Amniotic stem cell (primary cell): Measurements from ENCODE around the gene SPOP.
"Not testable (repeated sequence)": the region's sequence is repeated elsewhere in the genome, so short reads cannot be mapped to it uniquely, and the experiment has no call there.

Source experiments
- DNase-seq: peaks from one replicate; lab custom pipeline; 2025; lab: John Stamatoyannopoulos, UW

The SPOP gene

DNA sequence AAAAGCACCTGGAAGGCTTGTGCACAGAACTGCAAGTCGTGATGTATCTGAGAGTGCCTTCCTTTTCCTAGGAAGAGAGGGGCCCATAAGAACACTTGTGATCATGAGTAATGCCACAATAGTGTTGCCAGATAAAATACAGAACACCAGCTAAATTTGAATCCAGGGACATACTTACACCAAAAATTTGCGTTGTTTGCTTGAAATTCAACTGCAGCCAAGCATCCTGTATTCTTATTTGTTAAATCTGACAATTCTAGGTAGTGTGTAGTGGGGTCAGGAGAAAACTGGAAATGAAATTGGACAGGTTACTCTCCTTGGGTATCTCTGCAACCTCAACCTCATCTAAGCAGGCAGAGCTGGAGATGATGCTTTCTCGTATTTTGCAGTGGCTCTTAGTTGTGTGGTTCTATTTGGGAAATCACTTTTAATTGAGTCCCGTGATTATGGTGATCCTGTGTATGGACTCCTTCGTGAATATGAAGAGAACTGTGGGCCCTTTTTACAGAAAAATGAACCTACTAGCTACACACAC, 17.9 kb upstream of the SPOP start:
- no peak for DNase-seq

DNA sequence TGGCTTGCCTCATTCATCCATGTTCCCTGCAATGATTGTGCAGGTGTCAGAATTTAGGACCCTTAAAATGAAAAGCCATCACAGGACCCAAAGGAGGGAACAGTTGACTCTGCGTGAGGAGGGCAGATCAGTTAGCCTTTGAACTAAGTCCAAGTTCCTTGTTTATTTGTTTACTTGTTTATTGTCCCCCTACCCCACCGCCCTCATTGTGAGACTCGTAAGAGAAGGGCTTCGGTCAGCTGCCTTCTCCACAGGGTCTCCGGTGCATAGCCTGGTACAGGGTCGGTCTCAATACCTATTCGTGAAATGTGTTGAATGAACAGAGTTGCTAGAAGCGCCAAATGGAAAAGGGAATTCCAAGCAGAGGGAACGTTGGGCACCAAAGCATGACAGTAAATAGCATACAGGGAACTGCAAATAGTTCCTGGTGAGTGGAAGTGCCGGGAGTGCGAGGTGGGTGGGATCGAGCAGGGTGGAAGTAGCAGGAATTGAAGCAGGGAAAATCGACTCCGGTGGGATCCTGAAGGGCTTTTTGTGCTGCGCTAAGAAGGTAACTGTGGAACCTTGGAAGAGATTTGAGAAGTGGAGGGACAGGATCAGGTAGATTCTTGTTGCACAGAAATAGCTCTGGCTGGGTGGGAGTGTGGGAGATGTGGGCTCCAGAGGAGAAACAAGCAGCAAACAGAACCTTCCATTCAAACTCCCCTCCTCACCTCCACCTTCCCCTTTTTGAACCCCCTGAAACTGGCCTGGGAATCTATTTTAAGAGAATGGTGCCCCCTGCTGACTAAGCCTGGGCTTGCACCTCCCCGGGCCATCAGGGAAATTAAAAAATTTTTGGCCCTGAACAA, 17.2 kb upstream of the SPOP start:
- no peak for DNase-seq

DNA sequence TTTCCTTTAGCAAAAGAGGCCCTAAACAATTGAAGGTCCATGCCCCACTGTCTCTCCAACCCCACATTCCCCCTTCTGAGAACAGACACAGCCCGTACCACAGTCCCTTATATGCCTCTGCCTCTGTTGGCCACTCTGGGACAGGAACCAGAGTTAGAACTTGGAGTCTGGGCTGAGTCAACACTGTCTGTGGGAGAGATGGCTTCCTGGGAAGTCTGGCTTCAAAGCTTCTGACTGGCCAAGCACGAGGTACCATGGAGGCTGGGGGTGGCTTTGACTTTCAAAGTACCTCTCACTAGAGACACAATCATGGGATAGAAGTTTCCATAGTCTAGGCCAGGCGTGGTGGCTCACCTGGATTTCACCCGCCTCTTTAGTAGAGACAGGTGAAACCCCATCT, 14.9 kb upstream of the SPOP start:
- no peak for DNase-seq

DNA sequence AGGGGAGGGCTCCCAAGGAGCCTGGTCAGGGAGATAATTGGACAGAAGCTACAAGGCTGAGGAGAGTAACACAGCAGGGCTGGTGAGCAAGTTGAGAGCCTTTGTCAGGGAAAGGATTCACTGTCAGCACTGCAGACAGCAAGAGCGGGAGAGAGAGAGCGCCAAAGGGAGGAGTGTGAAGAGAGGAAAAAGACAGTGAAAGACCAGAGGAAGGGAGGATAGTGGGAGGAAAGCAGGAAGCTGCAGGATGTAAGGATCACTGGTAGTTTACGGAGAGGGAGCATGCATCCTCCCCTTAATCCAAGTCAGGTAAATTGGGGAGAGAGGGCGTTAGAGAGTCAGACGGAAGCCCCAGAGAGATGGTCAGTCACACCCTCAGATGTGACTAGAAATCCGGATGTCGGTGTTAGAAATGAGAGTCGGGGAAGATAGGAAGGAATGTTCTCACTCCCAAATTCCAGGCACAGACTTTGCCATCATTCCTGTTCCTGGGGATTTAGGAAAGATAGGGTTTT, 13.8 kb upstream of the SPOP start:
- DNase-seq, result no peak

DNA sequence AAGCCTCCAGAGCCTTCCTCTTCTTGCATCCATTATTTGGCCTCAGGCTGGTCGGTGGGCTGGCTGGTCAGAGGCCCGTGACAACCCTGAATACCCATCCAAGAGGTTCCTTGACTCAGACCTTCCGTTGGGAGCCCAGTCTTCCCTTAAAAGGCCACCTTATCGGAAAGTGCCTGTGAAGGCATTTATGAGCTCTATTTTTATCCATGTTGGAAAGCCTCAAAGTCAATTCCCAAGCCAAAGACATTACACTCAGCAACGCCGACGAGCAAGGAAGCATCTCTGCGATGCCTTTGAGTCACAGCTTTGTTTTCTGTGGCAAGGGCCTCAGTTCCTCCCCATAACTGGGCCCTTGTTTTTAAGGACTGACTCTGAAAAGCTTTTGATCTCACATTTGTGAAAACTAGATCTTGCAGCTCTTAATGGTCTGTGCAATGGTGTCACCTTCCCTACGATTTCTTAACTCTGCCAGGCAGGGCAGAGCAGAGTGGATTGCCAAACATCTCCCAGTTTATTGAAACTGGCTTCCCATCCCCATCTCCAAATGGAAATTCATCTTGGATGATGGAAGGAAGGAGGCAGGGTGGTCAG, 13.3 kb upstream of the SPOP start:
- no peak for DNase-seq

DNA sequence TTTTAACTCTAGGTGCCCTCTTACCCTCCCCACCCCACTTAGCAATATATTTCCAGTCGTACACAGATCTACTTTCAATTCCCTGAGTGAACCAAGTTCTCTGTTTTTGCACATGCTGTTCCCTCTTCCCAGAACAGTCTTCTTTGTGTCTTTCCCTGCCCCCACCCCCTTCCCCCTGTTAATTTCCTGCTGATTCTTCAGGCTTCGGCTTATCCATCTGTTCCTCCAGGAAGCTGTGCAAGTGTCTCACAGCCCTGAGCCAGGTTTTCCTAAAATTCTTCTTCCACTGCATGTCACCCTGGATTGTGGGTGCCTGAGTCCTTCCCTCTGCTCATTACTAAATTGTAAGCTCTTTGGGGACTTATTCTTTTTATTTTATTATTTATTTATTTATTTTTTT, 12.4 kb upstream of the SPOP start:
- no peak for DNase-seq

DNA sequence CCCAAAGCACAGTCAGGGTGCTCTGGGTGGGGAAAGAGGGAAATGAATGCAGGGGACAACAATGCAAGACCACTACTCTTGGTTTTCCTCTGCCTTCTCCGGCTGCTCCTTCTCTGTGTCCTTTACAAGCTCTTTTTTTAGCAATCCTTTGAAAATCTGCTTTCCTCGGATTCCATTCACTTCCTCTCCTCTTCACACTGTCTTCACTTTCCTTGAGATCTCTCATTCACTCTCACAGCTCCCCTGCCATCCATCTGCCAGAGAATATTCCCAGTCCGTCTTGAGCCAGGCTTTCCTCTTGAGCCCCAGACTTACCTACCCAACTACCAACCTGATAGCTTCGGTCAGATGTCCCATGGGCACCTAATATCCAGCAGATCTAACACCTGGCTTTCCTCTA, 11.0 kb upstream of the SPOP start:
- no peak for DNase-seq

DNA sequence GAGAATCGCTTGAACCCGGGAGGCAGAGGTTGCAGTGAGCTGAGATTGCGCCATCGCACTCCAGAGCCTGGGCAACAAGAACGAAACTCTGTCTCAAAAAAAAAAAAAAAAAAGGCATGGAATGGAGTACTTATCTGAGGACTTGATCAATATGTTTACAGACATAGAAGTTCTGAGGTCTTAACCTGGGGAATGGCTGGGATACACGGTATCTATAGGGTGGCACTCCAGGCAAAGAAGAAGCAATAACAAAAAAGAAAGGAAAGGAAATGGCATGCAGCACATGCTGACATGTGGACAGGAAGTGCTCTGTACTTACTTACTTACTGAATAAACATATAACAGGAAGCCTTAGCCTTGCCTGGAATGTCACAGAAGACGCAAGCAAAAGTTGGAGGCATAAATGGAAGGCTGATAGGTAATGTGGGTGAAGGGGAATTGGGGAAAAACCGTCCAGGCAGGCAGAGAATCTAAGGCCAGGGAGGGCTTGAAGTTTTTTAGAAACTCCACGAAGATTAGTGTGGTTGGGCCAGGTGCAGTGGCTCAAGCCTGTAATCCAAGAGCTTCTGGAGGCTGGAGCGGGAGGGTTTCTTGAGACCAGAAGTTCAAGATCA, 10.1 kb upstream of the SPOP start:
- no peak for DNase-seq

DNA sequence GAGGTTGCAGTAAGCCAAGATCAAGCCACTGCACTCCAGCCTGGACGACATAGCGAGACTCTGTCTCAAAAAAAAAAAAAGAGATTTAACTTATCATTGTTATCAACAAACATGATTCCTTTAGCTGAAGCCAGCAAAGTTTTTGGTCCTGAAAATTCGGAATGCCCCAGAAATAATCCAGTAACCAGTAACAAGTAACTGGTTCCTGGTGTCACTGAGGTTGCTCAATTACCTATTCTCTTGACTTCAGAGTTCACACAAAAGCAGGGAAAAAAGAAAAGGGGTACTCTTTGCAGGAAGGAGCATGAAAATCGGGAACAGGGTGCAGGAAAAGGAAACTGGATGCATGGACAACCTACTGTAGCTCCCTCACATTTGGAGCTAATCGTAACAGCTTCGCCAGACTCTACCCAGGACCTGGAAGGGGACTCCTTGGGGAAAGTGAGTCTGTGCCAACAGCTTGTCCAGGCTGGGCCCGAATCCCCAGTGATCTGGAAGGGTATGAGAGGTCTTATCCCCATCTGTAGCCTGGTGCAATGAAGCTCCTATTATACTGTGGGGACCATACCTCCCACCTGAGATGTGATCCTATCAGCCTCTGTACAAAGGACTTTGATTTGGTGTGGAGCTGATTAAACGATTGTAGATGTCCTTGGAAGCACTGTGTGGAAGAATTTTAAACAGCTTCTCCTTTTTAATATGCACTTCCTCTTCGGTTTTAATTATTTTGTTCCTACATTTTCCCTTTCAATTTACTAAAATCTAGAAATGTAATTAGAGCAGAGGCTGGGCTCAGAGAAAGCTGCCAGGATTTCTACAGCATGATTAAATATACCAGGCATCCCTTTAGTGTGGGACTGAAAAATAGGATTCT, 3.4 kb upstream of the SPOP start:
- DNase-seq, result no peak

DNA sequence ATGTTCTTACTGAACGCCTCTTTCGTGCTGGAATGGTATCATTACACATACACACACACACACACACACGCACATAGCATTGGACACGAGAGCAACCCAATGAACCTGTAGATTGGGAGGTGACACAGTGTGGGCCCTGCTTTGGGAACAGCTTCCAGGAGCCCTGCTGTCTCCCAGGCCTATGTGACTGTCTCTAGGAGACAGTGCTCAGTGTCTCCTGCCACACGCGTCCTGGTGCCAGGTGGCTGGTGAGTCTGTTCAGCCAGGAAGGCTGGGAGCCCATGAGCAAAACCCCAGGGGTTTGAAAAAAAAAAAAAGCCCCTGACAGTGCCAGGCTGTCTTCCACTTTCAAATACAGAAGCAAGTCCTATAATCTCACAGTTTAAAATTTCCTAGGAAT, 2.4 kb upstream of the SPOP start:
- no peak for DNase-seq

DNA sequence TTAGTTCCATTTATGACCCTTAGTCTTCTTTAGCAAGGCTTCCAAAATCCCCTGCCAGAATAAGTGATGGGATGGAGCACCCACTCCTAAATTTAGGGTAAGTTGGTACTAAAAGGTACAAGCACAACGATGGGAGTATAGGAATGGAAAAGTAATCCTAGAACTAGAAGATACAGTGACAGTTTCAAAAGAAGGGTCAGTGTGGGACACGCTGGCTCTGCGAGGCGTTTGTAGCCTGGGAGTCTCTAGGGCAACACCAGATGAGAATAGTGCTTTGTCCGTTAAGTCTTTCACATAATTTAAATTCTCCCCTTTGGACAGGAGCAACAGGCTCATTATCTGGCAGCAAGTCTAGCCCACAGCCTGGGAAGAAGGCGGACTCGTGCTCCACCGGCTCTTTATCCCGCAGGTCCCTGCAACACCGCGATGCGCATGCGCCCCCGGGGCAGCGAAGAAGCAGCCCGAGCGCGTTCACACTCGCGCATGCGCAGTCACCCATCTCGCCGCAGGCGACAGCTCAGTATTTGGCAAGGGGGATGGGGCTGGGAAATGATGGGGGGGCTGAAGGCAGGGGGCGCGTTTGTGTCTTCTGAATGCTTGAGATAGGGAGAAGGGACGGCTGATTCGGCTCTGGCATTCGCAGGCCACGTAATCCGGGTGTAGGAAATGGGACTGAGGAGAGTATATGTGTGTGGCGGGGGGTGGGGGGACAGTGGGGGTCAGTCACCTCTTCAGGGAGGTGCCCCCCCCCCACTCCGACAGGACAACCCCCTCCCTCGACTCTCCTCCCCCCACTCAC, 564 bp downstream of the SPOP start:
- peak; percentile 79 for DNase-seq

DNA sequence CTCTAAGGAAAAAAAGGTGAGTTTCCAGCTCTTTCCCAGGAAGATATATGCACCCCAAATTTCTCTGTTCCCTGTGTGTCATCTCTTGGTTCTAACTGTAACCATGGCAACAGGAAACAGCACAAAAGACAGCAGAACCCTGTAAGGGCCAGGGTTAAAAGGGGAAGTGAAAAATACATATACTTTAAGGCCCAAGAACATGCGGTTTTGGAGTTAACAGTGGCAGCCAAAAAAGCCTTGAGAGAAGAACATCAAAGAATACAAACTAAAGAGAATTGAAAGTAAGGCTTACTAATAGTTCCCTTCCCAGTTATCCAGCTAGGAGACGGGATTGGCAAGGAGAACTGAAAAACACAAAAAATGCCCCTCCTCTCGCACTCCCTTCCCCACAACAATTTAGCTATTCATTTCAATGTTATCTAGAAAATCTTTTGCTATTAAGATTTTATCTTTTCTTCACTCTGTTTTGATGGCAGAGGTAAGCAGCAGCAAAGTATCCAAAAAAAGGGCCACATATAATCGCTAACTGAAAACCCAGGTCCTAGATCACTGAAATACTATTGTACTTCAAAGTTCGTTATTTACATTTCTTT, 1.5 kb downstream of the SPOP start:
- DNase-seq, result no peak

DNA sequence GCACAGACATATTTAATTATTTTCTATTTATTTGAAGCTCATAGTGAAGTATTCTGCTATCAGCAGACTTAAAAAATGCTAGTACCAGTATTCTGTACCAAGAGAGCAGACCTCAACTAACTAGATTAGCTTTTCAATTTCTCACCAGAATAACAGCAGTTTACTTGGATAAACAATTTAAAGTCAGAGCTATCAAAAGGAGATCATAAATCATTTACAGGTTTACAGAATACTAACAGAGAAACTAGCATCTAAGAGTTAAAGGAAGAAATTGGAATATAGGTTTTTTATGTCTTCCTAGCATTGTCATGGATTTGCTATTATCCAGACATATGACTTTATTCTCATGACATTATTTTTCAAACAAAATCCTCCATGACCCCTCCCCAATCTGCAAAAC, 3.4 kb downstream of the SPOP start:
- no peak for DNase-seq

DNA sequence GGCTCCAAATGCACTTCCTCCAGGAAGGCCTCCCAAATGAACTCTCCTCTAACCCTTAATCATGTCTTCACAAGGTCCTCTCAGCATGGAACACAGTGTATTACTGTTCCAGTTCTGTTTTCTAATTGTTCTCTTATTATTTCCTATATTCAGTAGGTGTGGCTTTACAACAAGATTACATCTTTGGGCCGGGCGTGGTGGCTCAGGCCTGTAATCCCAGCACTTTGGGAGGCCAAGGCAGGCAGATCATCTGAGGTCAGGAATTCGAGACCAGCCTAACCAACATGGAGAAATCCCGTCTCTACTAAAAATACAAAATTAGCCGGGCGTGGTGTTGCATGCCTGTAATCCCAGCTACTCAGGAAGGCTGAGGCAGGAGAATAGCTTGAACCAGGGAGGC, 4.2 kb downstream of the SPOP start:
- not testable (repeated sequence) for DNase-seq

DNA sequence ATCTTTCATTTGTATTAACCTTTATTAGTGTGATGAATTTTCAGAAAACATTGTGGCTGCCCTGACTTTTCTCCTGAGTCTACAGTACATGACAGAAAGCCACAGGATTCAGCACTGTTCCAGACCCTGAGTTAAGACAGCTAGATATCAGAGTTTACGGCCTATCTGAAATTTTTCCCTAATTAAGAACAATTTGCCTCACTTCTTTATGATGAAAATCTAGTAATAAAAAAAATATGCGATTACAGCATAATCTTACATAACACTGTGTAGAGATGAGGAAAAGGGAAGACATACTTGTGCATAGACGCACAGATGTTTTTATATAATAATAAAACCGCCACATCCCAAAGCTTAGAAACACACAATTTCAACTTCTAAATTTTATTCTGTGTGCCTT, 7.3 kb downstream of the SPOP start:
- no peak for DNase-seq

DNA sequence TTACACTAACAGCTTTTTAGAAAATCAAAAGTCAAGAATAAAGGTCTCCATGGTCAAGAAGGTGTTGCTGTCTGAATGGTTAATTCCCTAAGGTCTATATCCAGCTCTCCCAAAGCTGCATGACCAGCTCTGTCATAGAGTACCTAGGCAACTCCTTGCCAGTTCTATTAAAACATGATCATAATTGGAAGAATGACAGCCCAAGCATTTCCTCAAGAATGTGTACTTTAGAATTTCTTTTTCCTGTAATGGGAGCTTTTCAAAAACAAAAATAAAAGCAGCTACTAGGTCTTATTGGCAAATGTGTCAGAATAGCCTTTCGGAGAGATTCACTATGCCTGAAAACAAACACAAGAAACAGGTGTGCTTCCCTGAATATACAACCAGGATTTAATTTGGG, 7.9 kb downstream of the SPOP start:
- no peak for DNase-seq

DNA sequence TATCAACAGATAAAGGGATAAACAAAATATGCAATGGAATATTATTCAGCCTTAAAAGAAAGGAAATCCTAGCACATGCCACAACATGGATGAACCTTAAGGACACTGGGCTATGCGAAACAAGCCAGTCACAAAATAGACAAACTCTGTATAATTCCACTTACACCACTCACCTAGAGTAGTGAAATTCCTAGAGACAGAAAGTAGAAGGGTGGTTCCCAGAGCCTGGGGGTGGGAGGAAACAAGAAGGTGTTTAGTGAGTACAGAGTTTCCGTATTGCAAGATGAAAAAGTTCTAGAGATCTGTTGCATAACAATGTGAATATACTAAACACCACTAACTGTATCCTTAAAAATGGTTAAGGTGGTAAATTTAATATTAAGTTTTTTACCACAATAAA, 10.0 kb downstream of the SPOP start:
- DNase-seq, result no peak

DNA sequence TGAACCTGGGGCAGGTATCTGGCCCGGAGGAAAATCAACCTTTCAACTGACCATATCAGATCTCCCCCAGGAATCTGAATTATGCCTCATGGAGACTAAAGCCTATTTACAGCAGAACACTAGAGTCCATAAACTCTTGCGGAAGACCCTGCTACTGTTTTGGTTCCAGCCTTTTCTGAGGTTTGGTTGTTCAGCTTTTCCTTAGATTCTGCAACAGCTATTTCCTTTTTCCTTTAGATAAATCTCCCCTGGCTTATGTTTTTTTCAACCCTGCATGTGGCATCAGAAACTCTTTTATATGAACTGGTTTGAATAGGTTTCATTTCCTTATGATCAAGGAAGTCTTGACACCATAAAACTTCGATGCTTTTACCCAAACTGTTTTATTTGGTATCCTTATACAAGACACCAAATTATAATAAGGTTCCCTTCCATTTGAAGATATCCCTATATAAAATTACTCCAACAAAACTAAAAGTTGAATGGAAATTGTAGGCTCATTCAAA, 13.1 kb downstream of the SPOP start:
- no peak for DNase-seq

DNA sequence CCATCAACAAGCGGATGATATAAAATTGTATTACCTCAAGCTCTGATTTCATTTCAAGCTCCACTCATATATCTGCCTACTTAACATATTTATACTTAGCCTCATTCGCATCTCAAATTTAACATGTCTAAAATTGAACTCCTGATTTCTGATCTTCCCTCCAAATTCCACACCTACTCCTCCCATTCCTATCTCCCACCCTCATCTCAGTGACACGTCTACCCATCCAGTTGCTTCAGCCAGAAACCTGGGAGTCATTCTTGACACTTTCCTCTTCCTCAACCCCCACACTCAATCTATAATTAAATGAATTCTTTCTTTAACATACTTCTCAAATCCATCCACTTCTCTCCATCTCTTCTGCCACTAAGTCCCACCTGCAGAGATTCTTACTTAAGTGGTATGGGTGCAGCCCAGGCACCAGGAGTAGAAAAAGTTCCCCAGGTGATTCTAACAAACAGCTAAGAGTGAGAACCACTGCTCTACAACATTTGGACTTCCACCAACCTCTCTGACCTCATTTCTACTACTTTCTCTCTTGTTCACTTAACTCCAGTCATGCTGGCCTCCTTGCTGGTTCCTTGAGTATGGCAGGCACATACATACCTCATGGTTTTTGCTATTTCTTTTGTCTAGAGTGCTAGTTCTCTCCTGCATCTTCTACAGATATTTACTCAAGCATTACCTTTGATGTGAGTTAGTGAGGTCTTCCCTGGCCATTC, 18.1 kb downstream of the SPOP start:
- DNase-seq, result no peak

DNA sequence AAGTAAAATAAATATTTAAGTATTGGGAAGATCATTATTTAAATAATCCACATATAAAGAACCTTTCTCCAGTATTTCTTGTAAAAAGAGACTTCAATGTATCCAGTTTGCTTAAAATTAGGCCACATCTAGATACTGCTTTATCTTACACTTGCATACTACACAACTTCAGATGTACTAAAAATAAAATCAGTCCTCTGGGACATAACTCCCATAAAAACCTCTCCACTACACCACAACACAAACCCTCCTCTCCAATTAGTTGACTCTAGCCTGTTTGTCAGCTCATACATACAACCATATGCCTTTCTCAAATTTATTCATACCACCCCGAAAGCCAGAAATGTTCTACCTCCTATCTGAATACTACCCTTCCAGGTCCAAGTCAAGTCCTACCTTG, 21.6 kb downstream of the SPOP start:
- DNase-seq, result no peak
